AG04450 (cell line): ENCODE data around the gene C1orf21. TPM values are rescaled to one million over a fixed set of nuclear protein-coding genes. Genes with fewer than 3 reads are reported as not detected.

Experiments used
- CTCF ChIA-PET: fragments of 300-600, 350-600 bp; formaldehyde crosslinking; extraction: SDS; loops from one replicate; lab custom pipeline; 2022; ENCODE audit warnings: antibody characterized with exemption, inconsistent platforms; lab: Charles Lee
- POLR2A ChIA-PET: fragments of 350-600 bp; formaldehyde crosslinking; extraction: SDS; loops from one replicate; lab custom pipeline; 2021; ENCODE audit warnings: antibody characterized with exemption, inconsistent platforms; lab: Yijun Ruan, JAX
- DNase-seq: peaks from one replicate; pipeline ENCODE4 v3.0.0-alpha.2; 2011; ENCODE audit warnings: low read depth, low spot score
- H3K27ac ChIP-seq: one replicate; pipeline ENCODE4 v1.5.1; 2012; ENCODE audit warnings: low read depth, low read length, control low read depth
- H3K27me3 ChIP-seq: one replicate; pipeline ENCODE4 v1.6.0; 2012; ENCODE audit warnings: low read length; ENCODE audit not compliant: control insufficient read depth, insufficient read depth
- H3K4me3 ChIP-seq: 2 replicates; pipeline ENCODE4 v1.5.1; 2011; ENCODE audit warnings: mild to moderate bottlenecking, low read depth, low read length, control low read depth
- H3K9me3 ChIP-seq: 2 replicates; pipeline ENCODE4 v1.5.1; 2012; ENCODE audit warnings: low read length; ENCODE audit not compliant: control insufficient read depth, insufficient read depth
- CTCF ChIP-seq: IDR thresholded peaks from 2 replicates; pipeline ENCODE4 v1.5.1; 2011; ENCODE audit warnings: low read depth, low read length, control low read depth, inconsistent platforms
- polyA plus RNA-seq: library from polyadenylated mRNA; depleted of rRNA; stranded (reverse); fragments of >200 nt; gene quantifications from 2 replicates; pipeline ENCODE4 v1.2.3, GENCODE V29; 2011

The C1orf21 gene
- polyA plus RNA-seq, 1 experiment, result 29.5 TPM

GRCh38 chr1:184520336-184520735, 133.5 kb downstream of the C1orf21 start:
- Histone ChIP-seq H3K27ac (no peak overlapping the region), H3K4me3 (no peak overlapping the region), H3K9me3 (no peaks in the 10 kb centered on the region), H3K27me3 (no peaks in the 10 kb centered on the region)
- TF ChIP-seq CTCF, result no peak
- CTCF ChIA-PET, result no interaction called here
- POLR2A ChIA-PET, result no interaction called here
- DNase-seq, result no peak

GRCh38 chr1:184524248-184524647, 137.4 kb downstream of the C1orf21 start:
- CTCF ChIA-PET, result interaction anchor here (0.6 kb wide), 1 partner anchor 317 kb away, joined by 3 read pairs; no protein-coding TSS in a partner anchor
- Histone ChIP-seq H3K4me3 (no peak overlapping the region), H3K27ac (no peak overlapping the region), H3K27me3 (no peaks in the 10 kb centered on the region), H3K9me3 (no peaks in the 10 kb centered on the region)
- TF ChIP-seq CTCF, result no peak
- DNase-seq, result no peak
- POLR2A ChIA-PET, result no interaction called here

GRCh38 chr1:184527402-184527801, 140.6 kb downstream of the C1orf21 start:
- ChIA-PET CTCF (no interaction called here), POLR2A (no interaction called here)
- H3K4me3 ChIP-seq, result no peak overlapping the region
- no peak for TF ChIP-seq CTCF
- H3K27ac ChIP-seq, result no peak overlapping the region
- H3K27me3 ChIP-seq, result no peaks in the 10 kb centered on the region
- no peak for DNase-seq
- H3K9me3 ChIP-seq, result no peaks in the 10 kb centered on the region

GRCh38 chr1:184530226-184530625, 143.4 kb downstream of the C1orf21 start:
- no peak overlapping the region for H3K27ac ChIP-seq
- no peak overlapping the region for H3K4me3 ChIP-seq
- H3K27me3 ChIP-seq, result no peaks in the 10 kb centered on the region
- H3K9me3 ChIP-seq, result no peaks in the 10 kb centered on the region
- TF ChIP-seq CTCF, result no peak
- POLR2A ChIA-PET, result interaction anchor here (0.6 kb wide), 1 partner anchor 225 kb away, joined by 3 read pairs; the partner anchor contains the start of gene EDEM3
- CTCF ChIA-PET, result no interaction called here
- DNase-seq, result no peak

- H3K27me3 ChIP-seq, result no peaks in the 10 kb centered on the region
- POLR2A ChIA-PET, result no interaction called here
- H3K4me3 ChIP-seq, result no peak overlapping the region
- no peak for DNase-seq
- H3K27ac ChIP-seq, result no peak overlapping the region
- no peaks in the 10 kb centered on the region for H3K9me3 ChIP-seq
- CTCF ChIA-PET, result no interaction called here
- TF ChIP-seq CTCF, result no peak
Measured at GRCh38 chr1:184531296-184531695, 144.5 kb downstream of the C1orf21 start.
